Spinal cord (tissue), 10 donors: ENCODE results near the gene LAMC2. TPM values are rescaled to one million over a fixed set of nuclear protein-coding genes. Genes with fewer than 3 reads are reported as not detected.
"Not testable (repeated sequence)": the region's sequence is repeated elsewhere in the genome, so short reads cannot be mapped to it uniquely, and the experiment has no call there.

ENCODE experiments used
- DNase-seq, 6 donors: peaks; one replicate each; pipeline versions ENCODE4 v3.0.0 to v3.0.0-alpha.2; 2013 to 2015; ENCODE audit warnings: low spot score in 6 of 6, low read depth in 4 of 6
- H3K27ac ChIP-seq: one replicate; pipeline ENCODE4 v1.5.1; 2013; ENCODE audit warnings: low read depth, low read length, control low read depth
- H3K27me3 ChIP-seq: one replicate; pipeline ENCODE4 v1.6.1; 2013; ENCODE audit warnings: low read length; ENCODE audit not compliant: control insufficient read depth, insufficient read depth
- H3K36me3 ChIP-seq: one replicate; pipeline ENCODE4 v1.6.1; 2013; ENCODE audit warnings: low read length; ENCODE audit not compliant: control insufficient read depth, insufficient read depth
- H3K4me1 ChIP-seq: one replicate; pipeline ENCODE4 v1.6.1; 2013; ENCODE audit warnings: low read length; ENCODE audit not compliant: control insufficient read depth, insufficient read depth
- H3K4me3 ChIP-seq: one replicate; pipeline ENCODE4 v1.5.1; 2013; ENCODE audit warnings: low read depth, low read length, control low read depth
- H3K9me3 ChIP-seq: one replicate; pipeline ENCODE4 v1.6.1; 2013; ENCODE audit warnings: low read length; ENCODE audit not compliant: control insufficient read depth, insufficient read depth
- WGBS: methylation state at CpG from one replicate; pipeline ENCODE4 v1.1.5; 2013; ENCODE audit warnings: missing lambda C conversion rate; ENCODE audit not compliant: insufficient coverage; 5-methylcytosine and 5-hydroxymethylcytosine counted together
- polyA plus RNA-seq, 2 donors: library from polyadenylated mRNA; unstranded; fragments of 120-200 nt; gene quantifications; one replicate each; pipeline ENCODE4 v1.2.1, GENCODE V29; 2013; ENCODE audit not compliant: insufficient read length in 2 of 2
- total RNA-seq, 2 donors: library from RNA; depleted of rRNA in 1 of 2; stranded (reverse); fragments of 120-200 nt in 1 of 2; fragments of >200 nt in 1 of 2; gene quantifications; one replicate each; pipeline versions ENCODE4 v1.2.3 to v1.2.4, GENCODE V29; 2013 to 2014
- donor health status: healthy.

The LAMC2 gene
- total and polyA plus RNA-seq, 4 donors, result 0.61 to 1.8 (median 1.3) TPM

- Histone ChIP-seq H3K27ac (peak overlapping the region; percentile 33), H3K4me1 (no peaks in the 10 kb centered on the region), H3K4me3 (no peak overlapping the region), H3K36me3 (no peaks in the 10 kb centered on the region), H3K9me3 (no peaks in the 10 kb centered on the region), H3K27me3 (no peaks in the 10 kb centered on the region)
- WGBS, result 44% methylated on average over 5 of the region's 5 CpGs
- DNase-seq, result peak in 2 of 6 donors; percentile 10
Observed at GRCh38 chr1:183148599-183148998, 37.5 kb upstream of the LAMC2 start.

GRCh38 chr1:183149273-183149672 lies 36.8 kb upstream of the LAMC2 start:
- H3K4me1 ChIP-seq, result no peaks in the 10 kb centered on the region
- DNase-seq, result no peak
- H3K27me3 ChIP-seq, result no peaks in the 10 kb centered on the region
- no peak overlapping the region for H3K27ac ChIP-seq
- H3K9me3 ChIP-seq, result no peaks in the 10 kb centered on the region
- no peak overlapping the region for H3K4me3 ChIP-seq
- WGBS, result 88% methylated on average over 1 of the region's 1 CpG
- no peaks in the 10 kb centered on the region for H3K36me3 ChIP-seq

- not testable (repeated sequence) for DNase-seq, H3K36me3 ChIP-seq, H3K9me3 ChIP-seq, H3K4me1 ChIP-seq, H3K27ac ChIP-seq, H3K4me3 ChIP-seq, H3K27me3 ChIP-seq
- no CpG with 5 or more reads among the region's 1 CpG for WGBS
Observed at GRCh38 chr1:183150032-183150431, 36.0 kb upstream of the LAMC2 start.

- no peak overlapping the region for H3K27ac ChIP-seq
- no peaks in the 10 kb centered on the region for H3K36me3 ChIP-seq
- no peak overlapping the region for H3K4me3 ChIP-seq
- H3K27me3 ChIP-seq, result no peaks in the 10 kb centered on the region
- H3K9me3 ChIP-seq, result no peaks in the 10 kb centered on the region
- no peak for DNase-seq
- H3K4me1 ChIP-seq, result no peaks in the 10 kb centered on the region
Observed at GRCh38 chr1:183150445-183150844, 35.6 kb upstream of the LAMC2 start.

- Histone ChIP-seq H3K36me3 (no peaks in the 10 kb centered on the region), H3K9me3 (no peaks in the 10 kb centered on the region), H3K4me3 (no peak overlapping the region), H3K27ac (no peak overlapping the region), H3K27me3 (no peaks in the 10 kb centered on the region), H3K4me1 (no peaks in the 10 kb centered on the region)
- no peak for DNase-seq
- WGBS, result 100% methylated on average over 3 of the region's 7 CpGs
Observed at GRCh38 chr1:183152180-183152579, 33.9 kb upstream of the LAMC2 start.

GRCh38 chr1:183155939-183156338 lies 30.1 kb upstream of the LAMC2 start:
- peak in 1 of 6 donors; percentile 37 for DNase-seq
- no CpG with 5 or more reads among the region's 2 CpGs for WGBS
- Histone ChIP-seq H3K27ac (no peak overlapping the region), H3K27me3 (no peaks in the 10 kb centered on the region), H3K36me3 (no peaks in the 10 kb centered on the region), H3K4me3 (no peak overlapping the region), H3K9me3 (no peaks in the 10 kb centered on the region), H3K4me1 (no peaks in the 10 kb centered on the region)

- Histone ChIP-seq H3K4me3 (no peak overlapping the region), H3K27me3 (no peaks in the 10 kb centered on the region), H3K27ac (no peak overlapping the region), H3K9me3 (no peaks in the 10 kb centered on the region), H3K36me3 (no peaks in the 10 kb centered on the region), H3K4me1 (no peaks in the 10 kb centered on the region)
- DNase-seq, result no peak
- WGBS, result 97% methylated on average over 9 of the region's 9 CpGs
Observed at GRCh38 chr1:183159960-183160359, 26.1 kb upstream of the LAMC2 start.

- DNase-seq, result no peak
- WGBS, result 90% methylated on average over 3 of the region's 3 CpGs
- H3K27ac ChIP-seq, result no peak overlapping the region
- no peak overlapping the region for H3K4me3 ChIP-seq
- H3K27me3 ChIP-seq, result no peaks in the 10 kb centered on the region
- H3K36me3 ChIP-seq, result no peaks in the 10 kb centered on the region
- no peaks in the 10 kb centered on the region for H3K9me3 ChIP-seq
- no peaks in the 10 kb centered on the region for H3K4me1 ChIP-seq
Observed at GRCh38 chr1:183161391-183161790, 24.7 kb upstream of the LAMC2 start.

- no peaks in the 10 kb centered on the region for H3K27me3 ChIP-seq
- H3K4me1 ChIP-seq, result no peaks in the 10 kb centered on the region
- no peak overlapping the region for H3K4me3 ChIP-seq
- no peak overlapping the region for H3K27ac ChIP-seq
- no peak for DNase-seq
- no peaks in the 10 kb centered on the region for H3K36me3 ChIP-seq
- H3K9me3 ChIP-seq, result no peaks in the 10 kb centered on the region
- 100% methylated on average over 2 of the region's 3 CpGs for WGBS
Observed at GRCh38 chr1:183163316-183163715, 22.7 kb upstream of the LAMC2 start.

- no peaks in the 10 kb centered on the region for H3K4me1 ChIP-seq
Observed at GRCh38 chr1:183164340-183164739, 21.7 kb upstream of the LAMC2 start.

More at GRCh38 chr1:183164340-183164739, 21.7 kb upstream of the LAMC2 start:
- Histone ChIP-seq H3K9me3 (no peaks in the 10 kb centered on the region), H3K27ac (no peak overlapping the region), H3K36me3 (no peaks in the 10 kb centered on the region), H3K27me3 (no peaks in the 10 kb centered on the region), H3K4me3 (no peak overlapping the region)
- DNase-seq, result no peak
- WGBS, result 71% methylated on average over 1 of the region's 1 CpG
